Right ventricle myocardium inferior (tissue), 1 donor: Measurements from ENCODE around the gene TSPAN13. TPM values are rescaled to one million over a fixed set of nuclear protein-coding genes. Genes with fewer than 3 reads are reported as not detected.

Source experiments
- total RNA-seq: library from RNA; stranded (reverse); fragmentation: NEBNext Ultra II Directional; extraction: Animal tissue kit (Norgen Biotek cat#: 25700); gene quantifications from one replicate; pipeline ENCODE4 v1.2.1, GENCODE V29; 2021
- donor health status: DM: no; HTN: yes; CAD: no; lungs with severe emphysema.

TSPAN13 gene
- total RNA-seq, 1 donor from 2014 or later = 16.7 TPM

Other genes starting within 250 kb of the TSPAN13 start
- gene LRRC72, start 226.9 kb upstream of the TSPAN13 start, total RNA-seq = not detected
- 21.9 TPM for gene ANKMY2, start 108.0 kb upstream of the TSPAN13 start, total RNA-seq
- 369 TPM for gene BZW2, start 107.6 kb upstream of the TSPAN13 start, total RNA-seq
- gene AGR2, start 51.2 kb downstream of the TSPAN13 start, total RNA-seq = not detected
- not detected for gene AGR3, start 128.2 kb downstream of the TSPAN13 start, total RNA-seq